GM12878 (cell line): ENCODE data around the gene NOB1.

Source experiments
- CREB1 ChIP-seq: IDR thresholded peaks from 2 replicates; pipeline ENCODE4 v1.6.1; 2012; ENCODE audit warnings: low read depth, mild to moderate bottlenecking, inconsistent platforms
- CTCF ChIP-seq, 3 experiments: IDR thresholded peaks in 2 of 3; conservative IDR thresholded peaks in 1 of 3; 2 replicates each; pipeline ENCODE4 v1.5.1; 2011; ENCODE audit warnings: low read depth in 3 of 3, low read length in 3 of 3, mild to moderate bottlenecking in 3 of 3, control low read depth in 2 of 3, moderate library complexity in 2 of 3, inconsistent platforms in 1 of 3, mixed read lengths in 1 of 3; ENCODE audit not compliant: control insufficient read depth in 2 of 3, insufficient read depth in 1 of 3; ENCODE audit errors: extremely low read depth in 1 of 3
- GABPA ChIP-seq: IDR thresholded peaks from 2 replicates; pipeline ENCODE4 v1.6.1; 2014; ENCODE audit warnings: antibody characterized with exemption, low read depth, mild to moderate bottlenecking, inconsistent platforms
- POLR2A ChIP-seq: IDR thresholded peaks from 2 replicates; pipeline ENCODE4 v1.6.1; 2011; ENCODE audit warnings: low read depth, mild to moderate bottlenecking, low read length
- POLR2AphosphoS5 ChIP-seq: IDR thresholded peaks from 2 replicates; pipeline ENCODE4 v1.6.1; 2011; ENCODE audit warnings: mild to moderate bottlenecking, low read length, inconsistent platforms
- SIN3A ChIP-seq: IDR thresholded peaks from 2 replicates; pipeline ENCODE4 v1.6.1; 2012; ENCODE audit warnings: low read depth, low read length, improper control_type of control experiment
- SP1 ChIP-seq: IDR thresholded peaks from one replicate; pipeline ENCODE4 v1.6.1; 2011; ENCODE audit warnings: low read depth, low read length
- TF ChIP-seq, protein P1 (sequence below): fragments of 450-650 bp; formaldehyde crosslinking; IDR thresholded peaks from 2 replicates; pipeline ENCODE4 v1.4.0; 2022; ENCODE audit warnings: mild to moderate bottlenecking, moderate library complexity

DNA sequence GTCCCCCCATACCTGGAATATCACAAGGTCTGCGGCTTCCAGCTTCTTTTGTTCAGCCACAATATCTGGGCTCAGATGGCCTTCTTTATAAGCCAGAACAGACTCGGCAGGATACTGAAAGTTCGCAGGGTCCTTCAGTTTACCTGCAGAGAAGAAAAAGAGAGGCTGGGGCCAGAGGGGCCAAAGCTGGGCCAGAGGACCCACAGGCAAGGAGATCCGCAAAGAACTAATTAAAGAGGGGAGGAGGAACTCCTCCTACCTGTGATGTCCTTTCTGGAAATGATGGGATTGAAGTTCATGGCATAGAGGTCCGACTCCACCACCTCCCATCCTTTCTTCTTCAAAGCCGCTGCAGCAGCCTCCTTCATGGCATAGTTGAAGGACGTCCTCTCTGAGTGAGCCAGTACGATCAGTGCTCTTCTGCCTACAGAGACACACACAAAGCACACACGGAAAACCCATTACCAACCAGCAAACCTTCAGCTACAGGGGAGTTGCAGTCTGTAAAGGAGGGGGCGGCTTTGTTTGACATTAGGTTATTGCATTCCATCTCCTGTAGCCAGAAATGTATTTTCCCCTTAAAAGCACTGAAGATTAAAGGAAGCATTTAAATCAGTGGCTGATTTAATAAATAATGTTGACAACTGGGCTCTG is 36.5 kb downstream of the NOB1 start:
- TF ChIP-seq CTCF (IDR thresholded peaks at IDR 0.05 in 2 of 3, conservative IDR thresholded peaks at IDR 0.05 in 1 of 3; ENCODE audit: control insufficient read depth in 2 of 3, extremely low read depth in 1 of 3, insufficient read depth in 1 of 3, low read depth in 3 of 3, low read length in 3 of 3) (no peak), GABPA (no peak), CREB1 (no peak), SP1 (no peak), POLR2A (no peak), SIN3A (no peak), POLR2AphosphoS5 (no peak)
- TF ChIP-seq, protein P1, sequence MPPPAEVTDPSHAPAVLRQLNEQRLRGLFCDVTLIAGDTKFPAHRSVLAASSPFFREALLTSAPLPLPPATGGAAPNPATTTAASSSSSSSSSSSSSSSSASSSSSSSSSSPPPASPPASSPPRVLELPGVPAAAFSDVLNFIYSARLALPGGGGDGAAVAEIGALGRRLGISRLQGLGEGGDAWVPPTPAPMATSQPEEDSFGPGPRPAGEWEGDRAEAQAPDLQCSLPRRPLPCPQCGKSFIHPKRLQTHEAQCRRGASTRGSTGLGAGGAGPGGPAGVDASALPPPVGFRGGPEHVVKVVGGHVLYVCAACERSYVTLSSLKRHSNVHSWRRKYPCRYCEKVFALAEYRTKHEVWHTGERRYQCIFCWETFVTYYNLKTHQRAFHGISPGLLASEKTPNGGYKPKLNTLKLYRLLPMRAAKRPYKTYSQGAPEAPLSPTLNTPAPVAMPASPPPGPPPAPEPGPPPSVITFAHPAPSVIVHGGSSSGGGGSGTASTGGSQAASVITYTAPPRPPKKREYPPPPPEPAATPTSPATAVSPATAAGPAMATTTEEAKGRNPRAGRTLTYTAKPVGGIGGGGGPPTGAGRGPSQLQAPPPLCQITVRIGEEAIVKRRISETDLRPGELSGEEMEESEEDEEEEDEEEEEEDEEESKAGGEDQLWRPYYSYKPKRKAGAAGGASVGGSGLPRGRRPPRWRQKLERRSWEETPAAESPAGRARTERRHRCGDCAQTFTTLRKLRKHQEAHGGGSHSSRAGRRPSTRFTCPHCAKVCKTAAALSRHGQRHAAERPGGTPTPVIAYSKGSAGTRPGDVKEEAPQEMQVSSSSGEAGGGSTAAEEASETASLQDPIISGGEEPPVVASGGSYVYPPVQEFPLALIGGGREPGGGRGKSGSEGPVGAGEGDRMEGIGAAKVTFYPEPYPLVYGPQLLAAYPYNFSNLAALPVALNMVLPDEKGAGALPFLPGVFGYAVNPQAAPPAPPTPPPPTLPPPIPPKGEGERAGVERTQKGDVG (CRISPR knock-in tag), result no peak
